ENCODE measurements around the gene CNIH2.

GRCh38 chr11:66278363-66279091 lies 552 bp downstream of the CNIH2 start:
- TF ChIP-seq CTCF (IDR thresholded peaks at IDR 0.05) (no peak), POLR2A (IDR thresholded peaks at IDR 0.05) (no peak), EP300 (IDR thresholded peaks at IDR 0.05) (no peak)
